ENCODE results near the gene CRYBA2. TPM values are rescaled to one million over a fixed set of nuclear protein-coding genes. Genes with fewer than 3 reads are reported as not detected.

Gene CRYBA2
- total RNA-seq, 1 experiment from 2014 or later = not detected

- DNase-seq (ENCODE audit: low spot score) = no peak
Measured at GRCh38 chr2:218982586-218983262, 10.5 kb downstream of the CRYBA2 start.

GRCh38 chr2:218981881-218982585 lies 11.2 kb downstream of the CRYBA2 start:
- no peak for DNase-seq (ENCODE audit: low spot score)

- no peak for DNase-seq (ENCODE audit: low spot score)
Measured at GRCh38 chr2:218981390-218981880, 11.8 kb downstream of the CRYBA2 start.

- no peak for DNase-seq (ENCODE audit: low spot score)
Measured at GRCh38 chr2:218980735-218981389, 12.4 kb downstream of the CRYBA2 start.

- DNase-seq (ENCODE audit: low spot score) = peak; percentile 64
Measured at GRCh38 chr2:218979846-218980734, 13.1 kb downstream of the CRYBA2 start.

GRCh38 chr2:218975060-218975777 lies 18.0 kb downstream of the CRYBA2 start:
- no peak for DNase-seq (ENCODE audit: low spot score)

DNA sequence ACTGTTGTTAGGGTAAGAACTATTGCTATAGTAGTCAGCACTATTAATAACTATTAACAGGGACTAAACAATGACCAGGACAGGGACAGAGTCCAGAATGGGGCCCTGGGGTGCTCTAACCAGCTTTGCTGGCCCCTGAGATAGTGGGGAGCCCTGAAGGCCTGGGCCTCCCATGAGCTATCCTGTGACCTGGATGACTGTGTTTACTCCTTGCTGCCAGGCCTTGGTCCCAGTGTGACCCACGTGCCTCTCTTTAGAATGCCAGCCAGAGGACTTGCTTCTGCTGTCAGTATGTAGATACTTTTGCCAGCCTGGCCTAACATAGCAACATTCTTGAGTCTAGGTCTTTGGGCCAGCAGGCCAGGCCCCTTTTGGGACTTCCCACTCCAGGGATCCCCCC lies 22.3 kb downstream of the CRYBA2 start:
- DNase-seq (ENCODE audit: low spot score) = no peak

DNA sequence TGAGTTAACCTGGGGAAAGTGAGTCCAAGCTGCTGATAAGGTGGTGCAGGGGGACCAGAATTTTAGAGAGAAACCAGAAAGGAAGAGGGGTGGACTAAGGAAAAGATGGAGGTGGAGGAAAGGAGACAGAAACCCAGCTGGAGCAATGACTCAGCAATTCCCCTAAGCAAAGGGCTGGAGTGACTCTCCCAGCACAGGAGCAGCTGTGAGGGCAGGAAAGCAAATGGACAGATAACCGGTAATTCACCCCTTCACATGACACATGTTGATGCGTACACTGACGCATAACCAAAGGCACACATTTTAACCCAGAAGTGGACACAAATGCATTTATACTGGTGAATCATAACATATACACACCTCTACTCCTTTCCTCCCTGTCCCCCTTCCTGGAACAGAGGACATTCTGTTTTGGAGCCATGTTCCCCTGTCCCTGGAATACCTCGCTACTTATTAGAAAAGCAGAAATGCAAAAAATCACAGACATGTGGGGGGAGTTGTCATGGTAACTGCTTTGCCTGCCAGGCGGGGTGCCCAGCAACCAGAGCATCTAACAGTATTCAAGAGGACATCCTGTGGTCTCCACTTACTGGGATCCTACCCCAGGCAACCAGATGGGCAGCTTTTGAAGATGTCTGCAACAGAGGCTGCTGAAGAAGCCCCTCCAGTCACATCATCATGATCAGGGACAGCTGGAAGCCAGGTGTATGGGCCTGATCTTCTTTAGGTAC lies 29.0 kb downstream of the CRYBA2 start:
- DNase-seq (ENCODE audit: low spot score) = peak; percentile 96

DNA sequence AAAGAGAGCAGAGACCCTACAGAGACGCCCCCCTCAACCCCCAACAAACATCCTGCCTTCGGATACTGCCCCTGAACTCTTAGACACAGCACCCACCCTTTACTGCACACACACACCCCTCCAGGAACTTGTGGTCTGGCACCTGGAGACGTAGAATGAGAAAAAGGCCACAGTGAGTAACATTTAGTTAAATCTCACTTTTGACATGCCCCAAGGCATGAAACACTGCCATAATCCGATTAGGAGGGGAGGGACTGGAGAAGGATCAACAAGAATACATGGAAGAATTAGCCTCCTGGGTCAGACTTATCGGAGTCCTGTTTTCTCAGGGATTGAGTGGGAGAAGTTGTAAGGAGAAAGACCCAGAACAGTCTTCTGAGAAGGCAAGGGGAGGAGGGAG lies 29.6 kb downstream of the CRYBA2 start:
- DNase-seq (ENCODE audit: low spot score) = peak; percentile 35

- peak; percentile 96 for DNase-seq (ENCODE audit: low spot score)
Measured at GRCh38 chr2:218962859-218963492, 30.2 kb downstream of the CRYBA2 start.

DNA sequence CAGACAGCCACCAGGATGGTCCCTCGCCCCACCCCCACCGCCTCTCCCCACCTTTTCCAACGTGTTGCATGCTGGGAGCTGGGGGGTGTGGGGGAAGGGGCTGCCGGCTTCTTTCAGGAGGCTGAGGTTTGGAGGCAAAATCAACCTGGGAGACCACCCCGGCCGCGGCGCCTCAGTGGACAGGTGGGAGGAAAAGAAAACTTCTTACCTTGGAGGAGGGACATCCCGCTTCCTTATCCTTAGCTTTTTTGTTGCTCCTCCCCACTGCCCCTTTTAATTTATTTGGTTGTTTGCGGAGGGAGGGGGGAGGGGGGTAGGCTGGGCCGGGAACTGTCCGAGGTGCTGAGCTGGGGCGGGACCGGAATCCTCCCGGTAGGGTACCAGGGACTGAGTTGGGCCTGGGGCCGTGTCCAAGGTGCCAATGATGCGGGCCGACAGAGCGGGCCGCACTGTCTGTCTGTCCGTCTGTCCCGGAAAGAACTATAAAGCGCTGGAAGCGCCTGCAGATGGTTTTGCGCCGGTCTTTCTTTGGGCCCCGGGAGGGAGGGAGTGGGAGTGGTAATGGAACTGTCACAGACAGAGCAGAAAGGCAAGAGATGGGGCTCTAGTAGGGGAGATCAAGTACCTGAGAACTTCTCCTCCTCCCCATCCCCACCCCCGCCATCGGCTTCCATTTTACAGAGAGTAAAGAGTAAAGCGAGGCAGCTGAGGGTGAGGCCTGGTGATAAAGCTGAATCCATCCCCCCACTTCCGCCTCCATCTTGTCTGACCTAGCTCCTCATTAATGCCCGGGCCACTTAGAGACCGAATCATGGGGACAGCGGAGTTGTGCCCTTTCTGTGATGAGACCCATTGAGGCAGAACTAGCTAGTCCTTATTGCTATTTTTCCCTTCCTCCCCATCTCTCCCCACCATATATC lies 31.3 kb downstream of the CRYBA2 start:
- DNase-seq (ENCODE audit: low spot score) = no peak

DNA sequence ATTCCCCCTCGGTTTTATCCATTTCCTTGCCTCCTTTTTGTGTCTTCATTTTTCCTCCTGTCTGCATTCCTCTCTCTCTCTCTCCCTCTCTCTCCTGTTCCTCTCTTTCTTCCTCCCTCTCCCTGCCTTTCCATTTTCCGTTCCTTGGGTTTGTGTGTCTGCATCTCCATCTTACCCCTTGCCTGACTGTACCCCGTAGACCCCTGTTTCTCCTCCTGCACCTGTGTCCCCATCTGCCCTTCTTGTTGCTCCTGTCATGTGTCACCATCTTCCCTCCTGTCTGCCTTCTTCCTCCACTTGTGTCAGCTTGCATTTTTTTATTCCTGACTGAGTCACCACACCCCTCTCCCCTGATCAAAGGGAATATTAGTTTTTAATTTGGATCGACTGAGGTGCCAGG lies 32.0 kb downstream of the CRYBA2 start:
- DNase-seq (ENCODE audit: low spot score) = no peak

GRCh38 chr2:218960309-218961165 lies 32.7 kb downstream of the CRYBA2 start:
- no peak for DNase-seq (ENCODE audit: low spot score)

GRCh38 chr2:218959761-218960308 lies 33.4 kb downstream of the CRYBA2 start:
- no peak for DNase-seq (ENCODE audit: low spot score)

DNA sequence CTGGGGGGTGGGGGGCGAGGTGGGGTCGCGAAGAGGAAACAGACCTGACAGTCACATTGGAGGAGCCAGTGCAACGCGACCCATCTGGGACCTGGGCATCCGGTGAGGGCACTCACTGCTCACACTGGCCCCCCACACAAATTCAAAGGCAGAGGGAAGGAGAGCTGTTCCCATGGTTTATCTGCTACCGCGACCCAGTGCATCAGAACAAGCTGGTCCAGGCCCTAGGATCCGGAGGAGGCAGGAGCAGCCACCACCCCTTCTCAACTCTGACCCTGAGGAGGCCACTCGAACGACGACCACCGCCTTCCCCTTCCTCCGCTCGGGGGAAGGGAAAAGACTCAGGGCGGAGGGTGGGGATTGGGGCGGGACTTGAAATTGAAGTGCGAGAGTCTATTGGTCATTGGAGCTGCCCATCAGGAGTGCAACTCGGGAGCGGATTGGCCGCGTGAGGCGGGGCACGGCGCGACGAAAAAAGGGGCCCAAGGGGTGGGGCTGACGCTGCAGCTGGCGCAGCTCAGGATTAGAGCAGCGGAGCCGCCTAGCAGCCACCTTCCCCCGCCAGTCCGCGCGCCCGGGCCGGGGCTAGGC lies 34.0 kb downstream of the CRYBA2 start, which contains the start of gene CDK5R2:
TSS of gene CDK5R2 (plus strand) at position 526 of the 591 bp plus-strand sequence. CDS start 155 bp downstream, outside the sequence.
- DNase-seq (ENCODE audit: low spot score) = peak; percentile 81

GRCh38 chr2:218958276-218958675 lies 34.9 kb downstream of the CRYBA2 start:
- no peak for DNase-seq (ENCODE audit: low spot score)

- DNase-seq (ENCODE audit: low spot score) = no peak
Measured at GRCh38 chr2:218957671-218958070, 35.6 kb downstream of the CRYBA2 start.

Measured in A172 (cell line).